Activated CD4-positive, alpha-beta memory T cell treated with anti-CD3 and anti-CD28 coated beads for 36 hours (primary cell): ENCODE measurements around the gene ZNF574. TPM values are rescaled to one million over a fixed set of nuclear protein-coding genes. Genes with fewer than 3 reads are reported as not detected.
A peak's percentile ranks its signal among the peaks of the same experiment; 100 is the strongest.

Experiments used
- CTCF ChIA-PET: fragments of 350-600 bp; sonication (Branson Sonifier 250); formaldehyde crosslinking; loops from one replicate; lab custom pipeline; 2021; ENCODE audit warnings: antibody characterized with exemption, inconsistent platforms; lab: Charles Lee
- POLR2A ChIA-PET: fragments of 350-600 bp; sonication (Branson Sonifier 250); formaldehyde crosslinking; loops from one replicate; lab custom pipeline; 2021; ENCODE audit warnings: antibody characterized with exemption; lab: Charles Lee
- DNase-seq: peaks from one replicate; pipeline ENCODE4 v3.0.0-alpha.2; 2020
- H3K27ac Mint-ChIP-seq: one replicate; pipeline ENCODE4 v1.8.0; 2021; ENCODE audit warnings: mixed read lengths
- H3K27me3 Mint-ChIP-seq: one replicate; pipeline ENCODE4 v1.8.0; 2021; ENCODE audit warnings: mixed read lengths
- H3K36me3 Mint-ChIP-seq: one replicate; pipeline ENCODE4 v1.8.0; 2021; ENCODE audit warnings: mixed read lengths
- H3K4me1 Mint-ChIP-seq: one replicate; pipeline ENCODE4 v1.8.0; 2021; ENCODE audit warnings: low read depth, mixed read lengths
- H3K4me3 Mint-ChIP-seq: one replicate; pipeline ENCODE4 v1.8.0; 2021; ENCODE audit warnings: mild to moderate bottlenecking, mixed read lengths
- H3K9me3 Mint-ChIP-seq: one replicate; pipeline ENCODE4 v1.8.0; 2021; ENCODE audit warnings: mixed read lengths
- intact Hi-C: fragments of 100-400 bp; cut with micrococcal nuclease; formaldehyde crosslinking; loops from one replicate; pipeline ENCODE4 v1.15.1; 2023
- total RNA-seq, 2 experiments: library from RNA; stranded (reverse); gene quantifications; one replicate each; pipeline ENCODE4 v1.2.3, GENCODE V29; 2021

The ZNF574 gene
- total RNA-seq, 2 experiments from 2014 or later = 12.2 to 13.2 TPM

DNA sequence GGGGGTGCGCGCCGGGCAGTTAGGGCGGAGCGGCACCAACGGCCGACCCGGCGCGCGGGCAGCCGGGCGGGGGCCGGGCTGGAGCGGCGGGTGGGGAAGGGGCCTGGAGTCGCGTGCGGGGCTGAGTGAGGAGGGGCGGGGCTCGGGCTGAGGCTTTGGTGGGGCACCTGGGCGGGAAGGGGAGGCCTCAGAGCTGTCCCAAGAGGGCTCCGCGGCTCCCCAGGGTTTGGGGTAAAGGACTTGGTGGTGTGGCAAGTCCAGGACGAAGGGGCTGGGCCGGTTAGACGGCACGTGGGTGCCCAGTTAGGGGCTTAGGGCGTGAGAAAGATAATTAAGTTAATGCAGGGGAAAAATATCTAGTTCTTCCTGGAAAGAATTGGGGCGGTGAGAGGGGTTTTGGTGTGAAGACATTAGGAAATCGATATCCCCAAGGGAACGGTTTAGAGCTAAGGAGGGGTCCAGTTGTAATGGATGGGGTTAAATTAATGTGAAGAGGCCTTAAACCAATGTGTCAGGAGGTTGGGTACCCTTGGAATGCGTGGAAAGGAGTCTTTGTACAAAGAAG lies 496 bp downstream of the ZNF574 start:
- Mint-ChIP-seq H3K36me3 (peaks cover 23% of the 10 kb centered on the region), H3K27me3 (no peaks in the 10 kb centered on the region), H3K4me1 (peaks cover 35% of the 10 kb centered on the region), H3K4me3 (peak overlapping the region; percentile 86), H3K9me3 (no peaks in the 10 kb centered on the region), H3K27ac (peak overlapping the region; percentile 85)
- intact Hi-C loops = loop anchor here (1.0 to 5.0 kb wide), 4 partner anchors 46 to 714 kb away; partner anchors contain the start of genes B9D2 and POU2F2
- ChIA-PET POLR2A (interaction anchor here (0.6 to 1.3 kb wide), 4 partner anchors 21 to 202 kb away, joined by 3 to 4 read pairs (median 4); no protein-coding TSS in a partner anchor), CTCF (interaction anchor here (0.6 to 1.1 kb wide), 7 partner anchors 15 to 145 kb away, joined by 3 to 4 read pairs (median 3); partner anchors contain the start of gene POU2F2)
- DNase-seq = peak; percentile 57

- DNase-seq = no peak
- intact Hi-C loops = loop anchor here (5.0 kb wide), 1 partner anchor 716 kb away; the partner anchor contains the start of gene B9D2
- peaks cover 28% of the 10 kb centered on the region for H3K36me3 Mint-ChIP-seq
- no peaks in the 10 kb centered on the region for H3K9me3 Mint-ChIP-seq
- H3K27ac Mint-ChIP-seq = peak overlapping the region; percentile 85
- peaks cover 40% of the 10 kb centered on the region for H3K4me1 Mint-ChIP-seq
- ChIA-PET CTCF (interaction anchor here (0.9 kb wide), 1 partner anchor 43 kb away, joined by 3 read pairs; no protein-coding TSS in a partner anchor), POLR2A (no interaction called here)
- H3K27me3 Mint-ChIP-seq = no peaks in the 10 kb centered on the region
- H3K4me3 Mint-ChIP-seq = peak overlapping the region; percentile 86
Measured at GRCh38 chr19:42078058-42078457, 2.1 kb downstream of the ZNF574 start.

DNA sequence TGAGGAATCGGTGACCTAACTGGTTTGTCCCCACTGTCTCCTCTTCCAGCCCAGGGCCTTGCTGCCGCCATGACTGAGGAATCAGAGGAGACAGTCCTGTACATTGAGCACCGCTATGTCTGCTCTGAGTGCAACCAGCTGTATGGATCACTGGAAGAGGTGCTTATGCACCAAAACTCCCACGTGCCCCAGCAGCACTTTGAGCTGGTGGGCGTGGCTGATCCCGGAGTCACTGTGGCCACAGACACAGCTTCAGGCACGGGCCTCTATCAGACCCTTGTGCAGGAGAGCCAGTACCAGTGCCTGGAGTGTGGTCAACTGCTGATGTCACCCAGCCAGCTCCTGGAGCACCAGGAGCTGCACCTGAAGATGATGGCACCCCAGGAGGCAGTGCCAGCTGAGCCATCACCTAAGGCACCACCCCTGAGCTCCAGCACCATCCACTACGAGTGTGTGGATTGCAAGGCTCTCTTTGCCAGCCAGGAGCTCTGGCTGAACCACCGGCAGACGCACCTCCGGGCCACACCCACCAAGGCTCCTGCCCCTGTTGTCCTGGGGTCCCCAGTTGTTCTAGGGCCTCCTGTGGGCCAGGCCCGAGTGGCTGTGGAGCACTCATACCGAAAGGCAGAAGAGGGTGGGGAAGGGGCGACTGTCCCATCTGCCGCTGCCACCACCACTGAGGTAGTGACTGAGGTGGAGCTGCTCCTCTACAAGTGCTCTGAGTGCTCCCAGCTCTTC lies 2.7 kb downstream of the ZNF574 start:
- H3K4me1 Mint-ChIP-seq = peaks cover 40% of the 10 kb centered on the region
- no peaks in the 10 kb centered on the region for H3K27me3 Mint-ChIP-seq
- ChIA-PET CTCF (interaction anchor here (0.9 kb wide), 1 partner anchor 44 kb away, joined by 3 read pairs; no protein-coding TSS in a partner anchor), POLR2A (no interaction called here)
- peak overlapping the region; percentile 24 for H3K27ac Mint-ChIP-seq
- intact Hi-C loops = loop anchor here (5.0 kb wide), 1 partner anchor 716 kb away; the partner anchor contains the start of gene B9D2
- peaks cover 28% of the 10 kb centered on the region for H3K36me3 Mint-ChIP-seq
- H3K4me3 Mint-ChIP-seq = no peak overlapping the region
- H3K9me3 Mint-ChIP-seq = no peaks in the 10 kb centered on the region
- DNase-seq = no peak

DNA sequence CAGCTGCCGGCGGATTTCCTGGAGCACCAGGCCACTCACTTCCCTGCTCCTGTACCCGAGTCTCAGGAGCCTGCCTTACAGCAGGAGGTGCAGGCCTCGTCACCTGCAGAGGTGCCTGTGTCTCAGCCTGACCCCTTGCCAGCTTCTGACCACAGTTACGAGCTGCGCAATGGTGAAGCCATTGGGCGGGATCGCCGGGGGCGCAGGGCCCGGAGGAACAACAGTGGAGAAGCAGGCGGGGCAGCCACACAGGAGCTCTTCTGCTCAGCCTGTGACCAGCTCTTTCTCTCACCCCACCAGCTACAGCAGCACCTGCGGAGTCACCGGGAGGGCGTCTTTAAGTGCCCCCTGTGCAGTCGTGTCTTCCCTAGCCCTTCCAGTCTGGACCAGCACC lies 3.3 kb downstream of the ZNF574 start:
- intact Hi-C loops = loop anchor here (5.0 kb wide), 1 partner anchor 717 kb away; the partner anchor contains the start of gene B9D2

GRCh38 chr19:42079886-42080763 lies 4.2 kb downstream of the ZNF574 start:
- H3K9me3 Mint-ChIP-seq = no peaks in the 10 kb centered on the region
- ChIA-PET CTCF (no interaction called here), POLR2A (no interaction called here)
- H3K36me3 Mint-ChIP-seq = peaks cover 28% of the 10 kb centered on the region
- H3K4me1 Mint-ChIP-seq = peaks cover 36% of the 10 kb centered on the region
- H3K27ac Mint-ChIP-seq = no peak overlapping the region
- no peak overlapping the region for H3K4me3 Mint-ChIP-seq
- no peak for DNase-seq
- no peaks in the 10 kb centered on the region for H3K27me3 Mint-ChIP-seq
- intact Hi-C loops = loop anchor here (5.0 kb wide), 1 partner anchor 718 kb away; the partner anchor contains the start of gene B9D2

More for the DNA sequence above, 3.3 kb downstream of the ZNF574 start:
- H3K36me3 Mint-ChIP-seq = peaks cover 28% of the 10 kb centered on the region
- POLR2A ChIA-PET = no interaction called here
- no peak for DNase-seq
- CTCF ChIA-PET = interaction anchor here (0.9 kb wide), 1 partner anchor 44 kb away, joined by 3 read pairs; no protein-coding TSS in a partner anchor
- H3K4me3 Mint-ChIP-seq = no peak overlapping the region
- no peaks in the 10 kb centered on the region for H3K27me3 Mint-ChIP-seq
- peaks cover 40% of the 10 kb centered on the region for H3K4me1 Mint-ChIP-seq
- H3K27ac Mint-ChIP-seq = no peak overlapping the region
- H3K9me3 Mint-ChIP-seq = no peaks in the 10 kb centered on the region

DNA sequence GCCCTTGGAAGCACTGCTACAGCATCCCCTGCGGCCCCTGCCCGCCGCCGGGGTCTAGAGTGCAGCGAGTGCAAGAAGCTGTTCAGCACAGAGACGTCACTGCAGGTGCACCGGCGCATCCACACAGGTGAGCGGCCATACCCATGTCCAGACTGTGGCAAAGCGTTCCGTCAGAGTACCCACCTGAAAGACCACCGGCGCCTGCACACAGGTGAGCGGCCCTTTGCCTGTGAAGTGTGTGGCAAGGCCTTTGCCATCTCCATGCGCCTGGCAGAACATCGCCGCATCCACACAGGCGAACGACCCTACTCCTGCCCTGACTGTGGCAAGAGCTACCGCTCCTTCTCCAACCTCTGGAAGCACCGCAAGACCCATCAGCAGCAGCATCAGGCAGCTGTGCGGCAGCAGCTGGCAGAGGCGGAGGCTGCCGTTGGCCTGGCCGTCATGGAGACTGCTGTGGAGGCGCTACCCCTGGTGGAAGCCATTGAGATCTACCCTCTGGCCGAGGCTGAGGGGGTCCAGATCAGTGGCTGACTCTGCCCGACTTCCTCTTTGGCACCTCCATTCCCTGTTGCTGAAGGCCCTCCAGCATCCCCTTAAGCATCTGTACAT lies 4.9 kb downstream of the ZNF574 start:
- intact Hi-C loops = no loop called here
- H3K4me1 Mint-ChIP-seq = peaks cover 33% of the 10 kb centered on the region
- no peak overlapping the region for H3K27ac Mint-ChIP-seq
- no peak for DNase-seq
- POLR2A ChIA-PET = no interaction called here
- no peaks in the 10 kb centered on the region for H3K27me3 Mint-ChIP-seq
- H3K4me3 Mint-ChIP-seq = no peak overlapping the region
- H3K36me3 Mint-ChIP-seq = peaks cover 23% of the 10 kb centered on the region
- no peaks in the 10 kb centered on the region for H3K9me3 Mint-ChIP-seq
- CTCF ChIA-PET = interaction anchor here (0.7 to 1.1 kb wide), 2 partner anchors 21 to 52 kb away, joined by 3 read pairs; no protein-coding TSS in a partner anchor

GRCh38 chr19:42081584-42082203 lies 5.7 kb downstream of the ZNF574 start:
- H3K4me3 Mint-ChIP-seq = no peak overlapping the region
- peak; percentile 32 for DNase-seq
- peaks cover 22% of the 10 kb centered on the region for H3K36me3 Mint-ChIP-seq
- ChIA-PET POLR2A (no interaction called here), CTCF (interaction anchor here (0.7 to 1.1 kb wide), 2 partner anchors 20 to 53 kb away, joined by 3 read pairs; no protein-coding TSS in a partner anchor)
- H3K4me1 Mint-ChIP-seq = peaks cover 29% of the 10 kb centered on the region
- intact Hi-C loops = no loop called here
- peak overlapping the region; percentile 35 for H3K27ac Mint-ChIP-seq
- no peaks in the 10 kb centered on the region for H3K27me3 Mint-ChIP-seq
- no peaks in the 10 kb centered on the region for H3K9me3 Mint-ChIP-seq

GRCh38 chr19:42083537-42083936 lies 7.6 kb downstream of the ZNF574 start:
- ChIA-PET POLR2A (no interaction called here), CTCF (no interaction called here)
- H3K4me3 Mint-ChIP-seq = no peak overlapping the region
- H3K36me3 Mint-ChIP-seq = peaks cover 22% of the 10 kb centered on the region
- intact Hi-C loops = no loop called here
- no peak overlapping the region for H3K27ac Mint-ChIP-seq
- no peaks in the 10 kb centered on the region for H3K27me3 Mint-ChIP-seq
- no peak for DNase-seq
- H3K4me1 Mint-ChIP-seq = peaks cover 13% of the 10 kb centered on the region
- no peaks in the 10 kb centered on the region for H3K9me3 Mint-ChIP-seq

- no peak overlapping the region for H3K27ac Mint-ChIP-seq
- CTCF ChIA-PET = no interaction called here
- POLR2A ChIA-PET = no interaction called here
Measured at GRCh38 chr19:42086188-42086736, 10.3 kb downstream of the ZNF574 start.

GRCh38 chr19:42086770-42087550 lies 11.0 kb downstream of the ZNF574 start:
- H3K4me1 Mint-ChIP-seq = peaks cover 24% of the 10 kb centered on the region
- no peaks in the 10 kb centered on the region for H3K27me3 Mint-ChIP-seq
- POLR2A ChIA-PET = no interaction called here
- H3K27ac Mint-ChIP-seq = no peak overlapping the region
- CTCF ChIA-PET = no interaction called here
- no peak for DNase-seq
- no peak overlapping the region for H3K4me3 Mint-ChIP-seq
- intact Hi-C loops = no loop called here
- H3K9me3 Mint-ChIP-seq = no peaks in the 10 kb centered on the region
- peaks cover 5% of the 10 kb centered on the region for H3K36me3 Mint-ChIP-seq

More at GRCh38 chr19:42086188-42086736, 10.3 kb downstream of the ZNF574 start:
- peaks cover 12% of the 10 kb centered on the region for H3K36me3 Mint-ChIP-seq
- no peaks in the 10 kb centered on the region for H3K9me3 Mint-ChIP-seq
- no peak overlapping the region for H3K4me3 Mint-ChIP-seq
- intact Hi-C loops = no loop called here
- no peaks in the 10 kb centered on the region for H3K27me3 Mint-ChIP-seq
- DNase-seq = no peak
- H3K4me1 Mint-ChIP-seq = peaks cover 28% of the 10 kb centered on the region
